Sigmoid colon (tissue), 4 donors: ENCODE measurements around the gene IRF2BPL.

Source experiments
- EP300 ChIP-seq, 4 donors: sonication (generic); formaldehyde crosslinking; IDR thresholded peaks; one replicate each; pipeline ENCODE4 v1.6.1; 2017; ENCODE audit warnings: antibody characterized with exemption in 4 of 4
- POLR2A ChIP-seq, 2 donors: fragments of 450-650 bp; IDR thresholded peaks; one replicate each; pipeline ENCODE4 v1.6.1; 2016; ENCODE audit warnings: antibody characterized with exemption in 2 of 2, mild to moderate bottlenecking in 2 of 2, moderate library complexity in 2 of 2
- POLR2AphosphoS5 ChIP-seq, 4 donors: sonication (generic); formaldehyde crosslinking; IDR thresholded peaks; one replicate each; pipeline ENCODE4 v1.6.1; 2017; ENCODE audit warnings: antibody characterized with exemption in 4 of 4
- TF ChIP-seq, protein P1 (sequence below), 4 experiments: fragments of 450-650 bp in 3 of 4; fragments of 200-600 bp in 1 of 4; IDR thresholded peaks; one replicate each; pipeline ENCODE4 v1.5.1; 2016 to 2019; ENCODE audit warnings: antibody characterized with exemption in 4 of 4, mild to moderate bottlenecking in 3 of 4, moderate library complexity in 2 of 4

GRCh38 chr14:77041881-77042545, 13.5 kb upstream of the IRF2BPL start:
- TF ChIP-seq EP300 (IDR thresholded peaks at IDR 0.05) (peak in 1 of 4 donors; percentile 70), POLR2A (IDR thresholded peaks at IDR 0.05) (no peak), POLR2AphosphoS5 (IDR thresholded peaks at IDR 0.05) (peak; percentile 46 to 85 (median 73))
- TF ChIP-seq, protein P1, sequence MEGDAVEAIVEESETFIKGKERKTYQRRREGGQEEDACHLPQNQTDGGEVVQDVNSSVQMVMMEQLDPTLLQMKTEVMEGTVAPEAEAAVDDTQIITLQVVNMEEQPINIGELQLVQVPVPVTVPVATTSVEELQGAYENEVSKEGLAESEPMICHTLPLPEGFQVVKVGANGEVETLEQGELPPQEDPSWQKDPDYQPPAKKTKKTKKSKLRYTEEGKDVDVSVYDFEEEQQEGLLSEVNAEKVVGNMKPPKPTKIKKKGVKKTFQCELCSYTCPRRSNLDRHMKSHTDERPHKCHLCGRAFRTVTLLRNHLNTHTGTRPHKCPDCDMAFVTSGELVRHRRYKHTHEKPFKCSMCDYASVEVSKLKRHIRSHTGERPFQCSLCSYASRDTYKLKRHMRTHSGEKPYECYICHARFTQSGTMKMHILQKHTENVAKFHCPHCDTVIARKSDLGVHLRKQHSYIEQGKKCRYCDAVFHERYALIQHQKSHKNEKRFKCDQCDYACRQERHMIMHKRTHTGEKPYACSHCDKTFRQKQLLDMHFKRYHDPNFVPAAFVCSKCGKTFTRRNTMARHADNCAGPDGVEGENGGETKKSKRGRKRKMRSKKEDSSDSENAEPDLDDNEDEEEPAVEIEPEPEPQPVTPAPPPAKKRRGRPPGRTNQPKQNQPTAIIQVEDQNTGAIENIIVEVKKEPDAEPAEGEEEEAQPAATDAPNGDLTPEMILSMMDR (IDR thresholded peaks at IDR 0.05): no peak
